Measurements from ENCODE around the gene HOXD10.

GRCh38 chr2:176121190-176122051, 4.8 kb downstream of the HOXD10 start:
- TF ChIP-seq POLR2A (IDR thresholded peaks at IDR 0.05; ENCODE audit: low read depth, low read length) (no peak), POLR2AphosphoS5 (IDR thresholded peaks at IDR 0.05; ENCODE audit: low read depth, low read length) (no peak), TAF1 (IDR thresholded peaks at IDR 0.05; ENCODE audit: borderline replicate concordance, low read depth, low read length) (no peak)

All from GM12892 (cell line).